PFSK-1 (cell line): ENCODE data around the gene TRIM17.

Experiments
- FOXP2 ChIP-seq: optimal IDR thresholded peaks from 2 replicates; pipeline ENCODE3; 2011; ENCODE audit warnings: borderline replicate concordance, control low read depth, inconsistent platforms; ENCODE audit not compliant: insufficient read depth; ENCODE audit errors: extremely low read length, extremely low read depth
- TF ChIP-seq, protein P1 (sequence below), 2 experiments: IDR thresholded peaks; 2 replicates each; pipeline versions ENCODE4 v1.6.1 to v1.8.0; 2011 to 2012; ENCODE audit warnings: low read depth in 2 of 2, low read length in 2 of 2, control low read depth in 1 of 2, inconsistent platforms in 1 of 2, mild to moderate bottlenecking in 1 of 2, moderate library complexity in 1 of 2; ENCODE audit not compliant: insufficient read depth in 1 of 2

- TF ChIP-seq, protein P1, sequence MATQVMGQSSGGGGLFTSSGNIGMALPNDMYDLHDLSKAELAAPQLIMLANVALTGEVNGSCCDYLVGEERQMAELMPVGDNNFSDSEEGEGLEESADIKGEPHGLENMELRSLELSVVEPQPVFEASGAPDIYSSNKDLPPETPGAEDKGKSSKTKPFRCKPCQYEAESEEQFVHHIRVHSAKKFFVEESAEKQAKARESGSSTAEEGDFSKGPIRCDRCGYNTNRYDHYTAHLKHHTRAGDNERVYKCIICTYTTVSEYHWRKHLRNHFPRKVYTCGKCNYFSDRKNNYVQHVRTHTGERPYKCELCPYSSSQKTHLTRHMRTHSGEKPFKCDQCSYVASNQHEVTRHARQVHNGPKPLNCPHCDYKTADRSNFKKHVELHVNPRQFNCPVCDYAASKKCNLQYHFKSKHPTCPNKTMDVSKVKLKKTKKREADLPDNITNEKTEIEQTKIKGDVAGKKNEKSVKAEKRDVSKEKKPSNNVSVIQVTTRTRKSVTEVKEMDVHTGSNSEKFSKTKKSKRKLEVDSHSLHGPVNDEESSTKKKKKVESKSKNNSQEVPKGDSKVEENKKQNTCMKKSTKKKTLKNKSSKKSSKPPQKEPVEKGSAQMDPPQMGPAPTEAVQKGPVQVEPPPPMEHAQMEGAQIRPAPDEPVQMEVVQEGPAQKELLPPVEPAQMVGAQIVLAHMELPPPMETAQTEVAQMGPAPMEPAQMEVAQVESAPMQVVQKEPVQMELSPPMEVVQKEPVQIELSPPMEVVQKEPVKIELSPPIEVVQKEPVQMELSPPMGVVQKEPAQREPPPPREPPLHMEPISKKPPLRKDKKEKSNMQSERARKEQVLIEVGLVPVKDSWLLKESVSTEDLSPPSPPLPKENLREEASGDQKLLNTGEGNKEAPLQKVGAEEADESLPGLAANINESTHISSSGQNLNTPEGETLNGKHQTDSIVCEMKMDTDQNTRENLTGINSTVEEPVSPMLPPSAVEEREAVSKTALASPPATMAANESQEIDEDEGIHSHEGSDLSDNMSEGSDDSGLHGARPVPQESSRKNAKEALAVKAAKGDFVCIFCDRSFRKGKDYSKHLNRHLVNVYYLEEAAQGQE (IDR thresholded peaks at IDR 0.05; ENCODE audit: insufficient read depth in 1 of 2, low read depth in 2 of 2, low read length in 2 of 2): no peak
- no peak for TF ChIP-seq FOXP2
Observed at GRCh38 chr1:228402641-228403025, 14.0 kb downstream of the TRIM17 start.
